HAP-1 (cell line): ENCODE measurements around the gene CD79A.

ENCODE experiments used
- DNase-seq, 2 experiments: peaks; one replicate each; pipeline ENCODE4 v3.0.0-alpha.2; 2016 to 2020; ENCODE audit warnings: low spot score in 2 of 2
- H3K27me3 ChIP-seq: fragments of 250-450 bp; sonication (Bioruptor Pico); 2 replicates; pipeline ENCODE4 v1.5.1; 2020; ENCODE audit warnings: low read depth, mild to moderate bottlenecking, moderate library complexity
- H3K36me3 ChIP-seq: fragments of 250-450 bp; sonication (Bioruptor Pico); replicated peaks from 2 replicates; pipeline ENCODE4 v1.5.1; 2020; ENCODE audit warnings: mild to moderate bottlenecking
- H3K4me1 ChIP-seq: fragments of 250-450 bp; sonication (Bioruptor Pico); 2 replicates; pipeline ENCODE4 v1.5.1; 2020; ENCODE audit warnings: mild to moderate bottlenecking
- H3K4me3 ChIP-seq: fragments of 250-450 bp; sonication (Bioruptor Pico); 2 replicates; pipeline ENCODE4 v1.5.1; 2020; ENCODE audit warnings: mild to moderate bottlenecking, moderate library complexity
- H3K9me3 ChIP-seq: fragments of 250-450 bp; sonication (Bioruptor Pico); 2 replicates; pipeline ENCODE4 v1.5.1; 2020; ENCODE audit warnings: mild to moderate bottlenecking, moderate library complexity
- in situ Hi-C: fragments of 300-500 bp; cut with MboI; formaldehyde crosslinking; loops from 3 replicates; pipeline ENCODE4 v1.14.3; 2020; ENCODE audit warnings: low sequenced_read_pairs, inconsistent platforms, mixed read lengths

CD79A gene

DNA sequence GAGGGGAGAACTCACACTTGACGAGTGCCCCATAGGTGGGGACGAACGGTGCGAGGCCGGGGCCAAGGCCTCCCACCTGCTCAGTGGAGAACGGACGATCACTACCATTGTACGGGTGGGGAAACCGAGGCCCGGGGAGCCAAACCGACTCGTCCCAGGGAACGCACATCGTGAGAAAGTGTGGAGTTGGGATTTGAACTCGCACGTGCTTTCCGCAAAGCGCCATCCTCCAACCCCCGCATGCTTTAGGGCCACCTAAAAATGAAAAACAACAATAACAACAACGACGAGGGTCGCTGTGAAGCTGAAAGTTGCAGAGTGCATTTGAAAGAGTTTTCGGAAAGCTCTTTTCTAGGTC, 6.4 kb downstream of the CD79A start:
- Histone ChIP-seq H3K9me3 (no peaks in the 10 kb centered on the region), H3K4me3 (peak overlapping the region; percentile 66), H3K36me3 (no peaks in the 10 kb centered on the region; the same call in 1 of the 2 replicates), H3K4me1 (peaks cover 9% of the 10 kb centered on the region), H3K27me3 (no peaks in the 10 kb centered on the region)
- DNase-seq: no peak
- in situ Hi-C loops: no loop called here

DNA sequence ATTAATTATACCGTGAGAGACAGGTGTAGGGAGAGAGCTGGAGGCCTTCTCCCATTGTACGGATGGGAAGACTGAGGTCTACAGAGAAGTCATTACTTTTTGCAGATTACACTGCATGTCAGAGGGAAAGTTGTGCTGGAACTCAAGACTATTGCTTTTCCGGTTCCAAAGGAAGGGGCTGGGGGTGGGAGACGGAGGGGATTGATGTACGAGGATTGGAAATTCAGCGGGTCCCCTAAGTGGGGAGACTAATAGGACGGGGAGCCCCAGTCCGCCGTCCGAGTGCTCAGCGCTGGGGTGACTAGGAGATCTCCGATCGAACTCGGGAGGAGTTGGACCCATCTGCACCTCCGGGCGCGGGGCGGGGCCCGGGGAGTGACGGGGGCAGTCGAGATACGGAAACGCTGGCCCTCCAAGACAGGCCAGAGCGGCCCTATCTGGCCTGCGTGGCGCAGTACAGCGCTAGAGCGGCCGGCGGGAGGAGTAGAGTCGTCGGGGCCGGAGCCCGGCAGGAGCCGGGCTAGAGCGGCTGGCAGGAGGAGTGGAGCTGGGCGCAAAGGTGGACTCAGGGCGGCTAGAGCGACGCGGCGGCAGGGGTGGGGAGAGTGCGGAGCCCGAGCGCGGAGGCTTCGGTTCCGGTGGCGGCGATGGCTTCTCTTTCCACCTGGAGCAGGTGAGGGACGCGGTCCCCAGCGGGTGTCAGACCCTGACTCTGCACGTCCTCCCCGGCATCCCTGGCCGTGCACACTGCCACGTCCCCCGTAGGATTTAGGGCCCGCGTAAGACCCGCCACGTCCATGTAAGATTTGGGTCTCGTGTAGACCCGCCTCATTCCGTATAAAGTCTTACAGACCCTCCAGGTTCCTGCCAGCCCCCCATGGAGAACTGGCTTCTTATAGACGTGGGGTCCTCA, 7.0 kb downstream of the CD79A start:
- H3K27me3 ChIP-seq: no peaks in the 10 kb centered on the region
- no peaks in the 10 kb centered on the region for H3K9me3 ChIP-seq
- in situ Hi-C loops: no loop called here
- H3K36me3 ChIP-seq: peaks cover under 1% of the 10 kb centered on the region; the same call in 1 of the 2 replicates
- peak; percentile 94 to 96 for DNase-seq
- peaks cover 9% of the 10 kb centered on the region for H3K4me1 ChIP-seq
- H3K4me3 ChIP-seq: peak overlapping the region; percentile 66

DNA sequence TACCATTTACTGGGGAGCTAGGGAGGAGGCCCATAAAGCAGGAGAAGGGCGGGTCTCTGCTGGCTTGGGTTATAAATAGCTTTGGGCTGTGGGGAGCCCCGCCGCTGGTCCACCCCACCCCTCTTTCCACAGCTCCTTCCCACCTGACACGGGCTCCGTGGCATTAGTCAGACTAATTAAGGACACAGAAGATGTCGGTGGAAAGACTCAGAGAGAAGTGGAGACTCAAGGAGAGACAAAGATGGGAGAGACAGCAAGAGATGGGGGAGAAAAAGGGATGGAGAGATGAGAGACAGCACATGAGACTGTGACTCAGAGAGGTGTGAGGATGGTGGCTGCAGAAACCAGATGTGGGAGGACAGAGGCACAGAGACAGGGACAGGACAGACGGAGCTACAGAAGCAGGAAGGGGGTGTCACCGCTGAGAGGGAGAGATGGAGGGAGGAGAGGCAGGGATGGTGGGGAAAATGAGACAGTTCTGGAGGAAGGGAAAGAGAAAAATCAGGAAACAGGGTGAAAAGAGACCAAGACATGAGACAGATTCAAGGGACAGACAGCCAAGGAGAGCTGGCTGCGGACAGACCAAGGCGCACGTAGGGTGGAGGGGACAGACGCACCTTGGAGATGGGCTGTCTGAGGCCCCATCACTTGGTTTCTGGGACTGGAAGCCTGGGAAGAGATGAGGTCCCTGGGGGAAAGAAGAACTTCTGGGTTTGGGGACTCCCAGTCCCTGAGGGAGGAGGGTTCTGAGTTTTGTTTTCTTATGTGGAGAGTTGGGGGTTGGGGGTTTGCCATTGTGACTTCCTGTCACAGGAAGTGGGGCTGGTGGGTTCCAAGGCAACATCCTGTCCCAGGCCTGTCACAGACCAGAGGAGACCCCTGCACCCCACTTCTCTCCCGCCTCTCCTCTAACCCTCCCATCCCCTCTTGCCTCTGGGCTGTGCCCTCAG, 10.0 kb downstream of the CD79A start:
- in situ Hi-C loops: no loop called here
- H3K4me3 ChIP-seq: no peak overlapping the region
- no peaks in the 10 kb centered on the region for H3K27me3 ChIP-seq
- peaks cover 9% of the 10 kb centered on the region for H3K4me1 ChIP-seq
- no peak for DNase-seq
- peaks cover 4% of the 10 kb centered on the region; the same call in 1 of the 2 replicates for H3K36me3 ChIP-seq
- no peaks in the 10 kb centered on the region for H3K9me3 ChIP-seq

DNA sequence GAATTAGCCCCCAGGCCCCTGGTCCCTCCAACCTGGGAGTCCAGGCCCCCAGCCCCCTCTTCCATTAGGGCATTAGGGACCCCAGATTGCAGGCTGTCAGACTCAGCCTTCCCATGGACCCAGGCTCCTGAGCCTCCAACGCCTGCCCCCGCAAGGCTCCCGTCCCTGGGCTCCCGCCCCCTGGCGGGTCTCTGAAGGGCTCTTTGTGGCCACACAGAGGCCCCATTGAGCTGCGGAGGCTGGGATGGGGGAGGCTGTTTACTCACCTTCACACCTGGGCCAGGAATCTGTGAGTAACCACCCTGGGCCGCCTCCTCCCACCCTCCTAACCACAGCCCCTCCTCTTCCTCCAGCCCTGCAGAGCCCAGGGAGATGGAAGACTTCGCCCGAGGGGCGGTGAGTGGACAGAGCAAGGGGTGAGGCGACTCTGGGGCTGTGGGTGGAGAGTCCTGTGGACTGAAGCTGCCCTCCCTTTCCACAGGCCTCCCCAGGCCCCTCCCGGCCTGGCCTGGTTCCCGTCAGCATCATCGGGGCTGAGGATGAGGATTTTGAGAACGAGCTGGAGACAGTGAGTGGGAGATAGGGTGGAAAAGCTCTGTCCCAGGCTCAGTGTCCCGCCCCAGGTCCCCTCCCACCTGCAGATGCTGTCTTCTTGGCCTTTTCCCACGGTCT, 10.8 kb downstream of the CD79A start:
- peaks cover 9% of the 10 kb centered on the region for H3K4me1 ChIP-seq
- H3K4me3 ChIP-seq: no peak overlapping the region
- peaks cover 4% of the 10 kb centered on the region; the same call in 1 of the 2 replicates for H3K36me3 ChIP-seq
- in situ Hi-C loops: no loop called here
- DNase-seq: no peak
- H3K9me3 ChIP-seq: no peaks in the 10 kb centered on the region
- no peaks in the 10 kb centered on the region for H3K27me3 ChIP-seq

DNA sequence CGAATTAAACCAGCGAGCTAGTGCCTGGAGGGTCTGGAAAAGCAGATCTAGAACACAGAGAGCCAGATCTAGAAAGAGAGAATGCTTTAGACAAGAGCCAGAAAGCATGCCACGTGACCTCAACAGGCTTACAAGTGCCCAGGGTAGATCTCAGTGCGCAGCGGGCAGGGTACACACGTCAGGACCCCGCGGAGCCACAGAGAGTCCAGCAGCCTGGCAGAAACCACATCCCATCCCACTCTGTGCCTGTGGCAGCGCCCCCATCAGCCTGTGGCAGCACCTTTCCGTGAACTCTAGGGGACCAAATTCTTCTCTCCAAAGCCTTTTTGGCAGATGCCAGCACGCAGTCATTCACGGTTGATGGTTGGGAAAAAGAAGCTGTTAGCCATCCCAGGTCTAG, 11.8 kb downstream of the CD79A start:
- no peak for DNase-seq
- Histone ChIP-seq H3K4me1 (peaks cover 5% of the 10 kb centered on the region; the same call in 1 of the 2 replicates), H3K36me3 (peaks cover 4% of the 10 kb centered on the region; the same call in 1 of the 2 replicates), H3K9me3 (no peaks in the 10 kb centered on the region), H3K27me3 (no peaks in the 10 kb centered on the region), H3K4me3 (no peak overlapping the region)
- in situ Hi-C loops: no loop called here

DNA sequence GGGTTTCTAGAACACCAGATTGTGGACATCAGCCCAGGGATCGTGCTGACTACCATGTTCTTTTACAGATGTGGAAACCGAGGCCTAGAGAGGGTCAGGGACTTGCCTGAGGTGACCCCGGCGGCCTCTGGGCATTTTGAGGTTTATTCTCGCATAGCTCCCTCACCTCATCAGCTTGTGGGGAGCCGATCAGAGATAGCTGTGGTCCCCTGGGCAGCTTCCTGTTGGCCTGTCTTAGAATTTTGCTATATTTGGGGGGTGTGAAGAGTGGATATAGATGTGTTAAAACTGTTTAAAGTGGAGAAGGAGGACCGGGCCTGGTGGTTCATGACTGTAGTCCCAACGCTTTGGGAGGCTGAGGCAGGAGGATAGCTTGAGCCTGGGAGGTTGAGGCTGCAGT, 12.8 kb downstream of the CD79A start:
- peaks cover 4% of the 10 kb centered on the region for H3K36me3 ChIP-seq
- H3K4me1 ChIP-seq: peaks cover 2% of the 10 kb centered on the region; the same call in 1 of the 2 replicates

DNA sequence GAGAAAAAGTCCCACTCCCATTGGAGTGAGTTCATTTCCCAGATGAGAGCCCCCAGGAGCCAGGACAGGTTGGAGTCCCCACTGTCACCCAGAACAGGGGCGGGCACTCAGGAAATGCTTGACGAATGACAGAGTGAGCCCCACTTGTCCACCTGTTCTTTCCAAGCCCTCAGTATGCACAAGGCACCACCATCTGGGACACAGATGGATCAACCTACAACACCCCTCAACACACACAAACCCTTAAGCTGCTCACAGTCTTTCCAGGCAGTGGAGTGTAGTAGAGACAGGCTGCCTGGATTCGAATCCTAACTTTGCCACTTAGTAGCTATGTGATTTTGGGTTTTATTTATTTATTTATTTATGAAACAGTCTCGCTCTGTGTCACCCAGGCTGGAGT, 13.9 kb downstream of the CD79A start:
- no peaks in the 10 kb centered on the region for H3K4me1 ChIP-seq
- in situ Hi-C loops: no loop called here
- no peak overlapping the region for H3K4me3 ChIP-seq
- DNase-seq: no peak
- H3K27me3 ChIP-seq: no peaks in the 10 kb centered on the region
- no peaks in the 10 kb centered on the region for H3K9me3 ChIP-seq
- H3K36me3 ChIP-seq: peaks cover 12% of the 10 kb centered on the region

More for the DNA sequence above, 12.8 kb downstream of the CD79A start:
- Histone ChIP-seq H3K27me3 (no peaks in the 10 kb centered on the region), H3K9me3 (no peaks in the 10 kb centered on the region), H3K4me3 (no peak overlapping the region)
- in situ Hi-C loops: no loop called here
- no peak for DNase-seq

DNA sequence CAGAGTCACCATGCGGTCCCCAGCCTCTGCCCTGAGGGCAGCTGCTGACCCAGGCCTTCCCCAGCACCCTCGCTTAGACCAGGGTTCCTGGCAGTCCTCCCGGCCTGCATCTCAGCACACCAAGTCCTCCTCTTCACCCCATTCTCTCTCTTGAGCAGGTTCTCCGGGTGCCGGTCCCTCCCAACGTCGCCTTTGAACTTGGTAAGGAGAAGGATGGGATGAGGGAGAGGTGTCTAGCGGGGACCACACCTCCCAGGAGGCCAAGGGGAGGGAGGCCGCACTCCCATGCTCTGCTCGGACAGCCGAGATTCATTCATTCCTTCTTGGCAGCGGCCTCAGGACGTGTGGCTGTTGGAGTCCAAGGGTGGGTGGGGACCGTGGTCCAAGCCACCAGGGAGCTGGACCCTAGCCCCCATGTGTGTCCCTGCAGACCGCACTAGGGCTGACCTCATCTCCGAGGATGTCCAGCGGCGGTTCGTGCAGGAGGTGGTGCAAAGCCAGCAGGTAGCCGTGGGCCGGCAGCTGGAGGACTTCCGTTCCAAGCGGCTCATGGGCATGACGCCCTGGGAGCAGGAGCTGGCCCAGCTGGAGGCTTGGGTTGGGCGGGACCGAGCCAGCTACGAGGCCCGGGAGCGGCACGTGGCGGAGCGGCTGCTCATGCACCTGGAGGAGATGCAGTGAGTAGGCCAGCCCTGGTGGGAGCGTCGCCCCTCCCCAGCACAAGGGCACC, 15.3 kb downstream of the CD79A start:
- H3K36me3 ChIP-seq: peaks cover 13% of the 10 kb centered on the region
- H3K4me1 ChIP-seq: no peaks in the 10 kb centered on the region
- no peaks in the 10 kb centered on the region for H3K9me3 ChIP-seq
- H3K4me3 ChIP-seq: no peak overlapping the region
- no peaks in the 10 kb centered on the region for H3K27me3 ChIP-seq
- no peak for DNase-seq
- in situ Hi-C loops: no loop called here

DNA sequence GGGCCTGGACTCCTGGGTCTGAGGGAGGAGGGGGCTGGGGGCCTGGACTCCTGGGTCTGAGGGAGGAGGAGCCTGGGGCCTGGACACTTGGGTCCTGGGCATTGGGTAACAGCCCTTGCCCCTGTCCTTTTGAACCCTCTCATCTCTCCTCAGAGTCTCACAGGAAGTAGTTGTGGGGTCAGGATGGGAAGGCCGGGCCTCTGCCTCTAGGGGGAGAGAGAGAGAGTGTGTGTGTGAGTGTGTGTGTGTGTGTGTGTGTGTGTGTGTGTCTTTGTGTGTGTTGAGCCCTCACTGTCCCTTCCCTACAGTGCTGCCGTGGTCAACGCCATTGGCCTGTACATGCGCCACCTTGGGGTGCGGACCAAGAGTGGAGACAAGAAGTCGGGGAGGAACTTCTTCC, 16.8 kb downstream of the CD79A start:
- H3K27me3 ChIP-seq: no peaks in the 10 kb centered on the region
- in situ Hi-C loops: no loop called here
- no peak overlapping the region for H3K4me3 ChIP-seq
- no peaks in the 10 kb centered on the region for H3K4me1 ChIP-seq
- H3K36me3 ChIP-seq: peaks cover 23% of the 10 kb centered on the region
- peak in 1 of 2 experiments; percentile 35 for DNase-seq
- no peaks in the 10 kb centered on the region for H3K9me3 ChIP-seq

DNA sequence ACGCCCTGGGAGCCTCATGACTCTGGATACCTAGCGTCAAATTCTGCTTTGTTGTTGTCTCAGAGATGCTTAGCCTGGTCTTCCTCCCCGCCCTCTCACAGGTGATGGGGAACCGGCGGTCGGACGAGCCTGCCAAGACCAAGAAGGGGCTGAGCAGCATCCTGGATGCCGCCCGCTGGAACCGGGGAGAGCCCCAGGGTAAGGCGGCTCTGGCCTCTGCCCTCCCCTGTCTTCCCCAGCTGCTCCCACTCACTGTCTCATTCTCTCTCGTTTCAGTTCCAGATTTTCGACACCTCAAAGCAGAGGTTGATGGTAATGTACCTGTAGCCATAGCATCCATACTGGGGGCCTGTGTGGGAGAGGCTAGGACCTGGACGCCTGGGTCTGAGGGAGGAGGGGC, 17.3 kb downstream of the CD79A start:
- Histone ChIP-seq H3K4me3 (no peak overlapping the region), H3K9me3 (no peaks in the 10 kb centered on the region), H3K36me3 (peaks cover 22% of the 10 kb centered on the region), H3K4me1 (no peaks in the 10 kb centered on the region), H3K27me3 (no peaks in the 10 kb centered on the region)
- DNase-seq: no peak
- in situ Hi-C loops: no loop called here

DNA sequence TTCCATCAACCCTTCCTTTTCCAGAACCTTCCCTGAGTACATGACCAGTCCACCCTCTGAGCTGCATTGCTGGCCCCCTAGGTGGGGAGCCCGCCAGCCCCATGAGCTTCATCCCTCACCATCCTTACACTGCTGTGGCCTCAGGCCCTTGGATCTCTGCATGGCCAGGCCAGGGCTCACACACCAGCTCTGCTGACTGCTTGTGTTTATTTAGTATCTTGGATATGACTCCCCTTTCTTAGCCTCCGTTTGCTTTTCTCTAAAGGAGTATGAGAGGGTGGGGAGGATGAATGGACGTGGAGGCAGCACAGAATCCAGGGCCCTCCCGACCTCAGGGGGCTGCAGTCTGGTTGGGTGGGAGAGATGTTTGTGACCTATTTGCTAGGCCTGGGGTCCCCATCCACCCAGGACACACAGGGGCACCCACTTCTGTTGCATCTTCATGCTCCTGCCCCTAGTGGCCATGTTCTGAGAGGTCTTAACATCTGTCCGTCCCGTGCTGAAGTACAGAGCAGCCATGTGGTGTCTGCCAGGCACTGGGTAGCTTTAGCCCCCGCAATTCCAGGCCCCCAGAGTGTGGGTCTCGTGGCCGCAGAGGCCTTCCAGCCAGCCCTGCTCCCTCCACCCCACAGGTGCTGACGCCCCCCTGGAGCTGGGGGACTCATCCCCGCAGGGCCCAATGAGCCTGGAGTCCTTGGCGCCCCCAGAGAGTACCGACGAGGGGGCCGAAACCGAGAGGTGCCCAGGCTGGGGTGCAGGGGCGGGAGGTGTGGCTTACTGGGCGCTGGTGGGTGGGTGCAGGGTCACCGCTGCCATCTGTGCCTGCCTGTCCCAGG, 18.9 kb downstream of the CD79A start:
- in situ Hi-C loops: no loop called here
- Histone ChIP-seq H3K36me3 (peaks cover 29% of the 10 kb centered on the region), H3K4me3 (no peak overlapping the region), H3K27me3 (no peaks in the 10 kb centered on the region), H3K9me3 (no peaks in the 10 kb centered on the region), H3K4me1 (no peaks in the 10 kb centered on the region)
- DNase-seq: no peak

DNA sequence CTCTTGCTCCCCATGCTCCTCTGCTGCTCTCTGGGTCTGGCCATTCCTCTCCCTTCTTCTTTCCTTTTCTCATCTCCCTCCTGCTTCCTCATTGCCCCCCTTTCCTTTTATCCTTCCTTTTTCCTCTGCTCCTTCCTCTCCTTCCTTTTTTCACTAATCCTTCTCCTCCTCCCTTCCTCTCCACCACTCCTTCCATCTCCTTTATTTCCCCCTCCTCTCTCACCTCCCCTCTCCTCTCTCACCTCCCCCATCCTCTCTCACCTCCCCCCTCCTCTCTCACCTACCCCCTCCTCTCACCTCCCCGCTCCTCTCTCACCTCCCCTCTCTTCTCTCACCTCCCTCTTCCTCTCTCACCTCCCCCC, 19.5 kb downstream of the CD79A start:
- Histone ChIP-seq H3K36me3 (peaks cover 34% of the 10 kb centered on the region), H3K9me3 (no peaks in the 10 kb centered on the region), H3K4me3 (no peak overlapping the region), H3K4me1 (no peaks in the 10 kb centered on the region), H3K27me3 (no peaks in the 10 kb centered on the region)
- in situ Hi-C loops: no loop called here
- DNase-seq: no peak
